ENCODE results near the gene HSH2D. TPM values are rescaled to one million over a fixed set of nuclear protein-coding genes. Genes with fewer than 3 reads are reported as not detected.
A peak's percentile ranks its signal among the peaks of the same experiment; 100 is the strongest.

HSH2D gene
- total and polyA plus RNA-seq, 2 of the 13 experiments (the other 11 are each of a cell fraction or from before 2014, with no cell fraction given): 0.69 to 3.2 TPM

GRCh38 chr19:16206046-16206605 is 62.6 kb downstream of the HSH2D start:
- no peak overlapping the region for H3K4me3 ChIP-seq (replicated peaks in 1 of 3; ENCODE audit: insufficient read depth in 1 of 3, low read depth in 2 of 3, low read length in 3 of 3)
- no peak for FAIRE-seq
- CTCF ChIA-PET (ENCODE audit: low intra/inter-chr PET ratio, low total read pairs): no interaction called here
- peaks cover 28% of the 10 kb centered on the region for H3K4me1 ChIP-seq (ENCODE audit: insufficient read depth, low read length)
- ATAC-seq: no peak
- no peak overlapping the region for H3K9ac ChIP-seq (ENCODE audit: insufficient read depth, low read depth, low read length)
- peak overlapping the region; percentile 29 for H3K27ac ChIP-seq (ENCODE audit: extremely low read length, insufficient read depth, low read length)
- H2AFZ ChIP-seq (ENCODE audit: low read length): no peak overlapping the region
- H3K79me2 ChIP-seq (ENCODE audit: insufficient read depth, low read length): peaks cover under 1% of the 10 kb centered on the region
- 100% methylated on average over 7 of the region's 14 CpGs for WGBS (ENCODE audit: low lambda C conversion rate)
- TF ChIP-seq ZZZ3 (CRISPR knock-in tag; IDR thresholded peaks at IDR 0.05; ENCODE audit: borderline replicate concordance): no peak
- TF ChIP-seq ZSCAN25 (CRISPR knock-in tag; IDR thresholded peaks at IDR 0.05): no peak
- no peak for TF ChIP-seq SALL2 (CRISPR knock-in tag; IDR thresholded peaks at IDR 0.05)
- TF ChIP-seq AGO2 (optimal IDR thresholded peaks at IDR 0.05; ENCODE audit: low read depth, low read length): peak; percentile 0
- peak; percentile 51; the same call in 1 of the 2 replicates for TF ChIP-seq ZNF263 (CRISPR knock-in tag; IDR thresholded peaks at IDR 0.05)
- no peak for TF ChIP-seq ZSCAN20 (CRISPR knock-in tag; IDR thresholded peaks at IDR 0.05; ENCODE audit: borderline replicate concordance)
- no TSS peak for BruUV-seq (replicated peaks)
- no peak for DNase-seq (ENCODE audit: low spot score)
- in situ Hi-C loops (cut with HindIII; ENCODE audit: extremely low pct_ligation_motif_present, low pct_unique_long_range_greater_than_20kb): no loop called here
- POLR2A ChIA-PET: no interaction called here
- H3K36me3 ChIP-seq (replicated peaks in 1 of 2; ENCODE audit: control insufficient read depth in 1 of 2, insufficient read depth in 2 of 2, low read length in 2 of 2): peaks cover 24 to 48% of the 10 kb centered on the region in 2 experiments; a peak in 4 of 5 replicates
- H3K9me3 ChIP-seq (ENCODE audit: low read length): no peaks in the 10 kb centered on the region
- H3K4me2 ChIP-seq (ENCODE audit: low read depth, low read length): no peak overlapping the region
- no peaks in the 10 kb centered on the region for H3K27me3 ChIP-seq (ENCODE audit: control insufficient read depth in 1 of 2, insufficient read depth in 2 of 2, low read length in 2 of 2)
- intact Hi-C loops (cut with micrococcal nuclease; ENCODE audit: unreplicated experiment): no loop called here
- H4K20me1 ChIP-seq (ENCODE audit: insufficient read depth, low read length): no peaks in the 10 kb centered on the region

DNA sequence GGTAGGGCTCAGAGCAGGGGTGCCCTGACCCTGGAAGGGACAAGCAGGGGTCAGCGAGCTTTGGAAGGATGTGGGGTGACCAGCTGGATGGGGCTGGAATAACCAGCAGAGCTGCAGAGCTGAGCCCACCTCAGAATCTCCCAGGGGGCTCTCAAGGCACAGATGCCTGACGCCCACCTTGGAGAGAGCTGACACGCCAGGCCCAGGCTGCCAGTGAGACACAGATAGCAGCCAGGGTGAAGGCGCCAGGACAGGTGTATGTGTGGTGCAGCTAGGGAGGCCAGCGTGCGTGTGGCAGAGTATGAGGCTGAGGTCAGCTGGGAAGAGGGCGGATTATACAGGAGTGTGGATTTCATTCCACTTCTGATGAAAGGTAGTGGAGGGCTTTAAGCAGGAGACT is 63.2 kb downstream of the HSH2D start:
- H3K27ac ChIP-seq (ENCODE audit: extremely low read length, insufficient read depth, low read length): no peak overlapping the region
- 100% methylated on average over 6 of the region's 7 CpGs for WGBS (ENCODE audit: low lambda C conversion rate)
- FAIRE-seq (no peak), DNase-seq (ENCODE audit: low spot score) (no peak), ATAC-seq (no peak)
- no peak overlapping the region for H3K4me3 ChIP-seq (replicated peaks in 1 of 3; ENCODE audit: insufficient read depth in 1 of 3, low read depth in 2 of 3, low read length in 3 of 3)
- TF ChIP-seq, protein P1, sequence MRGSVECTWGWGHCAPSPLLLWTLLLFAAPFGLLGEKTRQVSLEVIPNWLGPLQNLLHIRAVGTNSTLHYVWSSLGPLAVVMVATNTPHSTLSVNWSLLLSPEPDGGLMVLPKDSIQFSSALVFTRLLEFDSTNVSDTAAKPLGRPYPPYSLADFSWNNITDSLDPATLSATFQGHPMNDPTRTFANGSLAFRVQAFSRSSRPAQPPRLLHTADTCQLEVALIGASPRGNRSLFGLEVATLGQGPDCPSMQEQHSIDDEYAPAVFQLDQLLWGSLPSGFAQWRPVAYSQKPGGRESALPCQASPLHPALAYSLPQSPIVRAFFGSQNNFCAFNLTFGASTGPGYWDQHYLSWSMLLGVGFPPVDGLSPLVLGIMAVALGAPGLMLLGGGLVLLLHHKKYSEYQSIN (CRISPR knock-in tag; IDR thresholded peaks at IDR 0.05; ENCODE audit: borderline replicate concordance): no peak
- TF ChIP-seq AGO2 (optimal IDR thresholded peaks at IDR 0.05; ENCODE audit: low read depth, low read length): peak; percentile 72
- intact Hi-C loops (cut with micrococcal nuclease; ENCODE audit: unreplicated experiment) (no loop called here), in situ Hi-C loops (cut with HindIII; ENCODE audit: extremely low pct_ligation_motif_present, low pct_unique_long_range_greater_than_20kb) (no loop called here)
- no peak overlapping the region for H2AFZ ChIP-seq (ENCODE audit: low read length)
- ChIA-PET POLR2A (no interaction called here), CTCF (ENCODE audit: low intra/inter-chr PET ratio, low total read pairs) (no interaction called here)
- peaks cover 24% of the 10 kb centered on the region for H3K4me1 ChIP-seq (ENCODE audit: insufficient read depth, low read length)
- H4K20me1 ChIP-seq (ENCODE audit: insufficient read depth, low read length): no peaks in the 10 kb centered on the region
- peaks cover 24 to 47% of the 10 kb centered on the region in 2 experiments; a peak in 4 of 5 replicates for H3K36me3 ChIP-seq (replicated peaks in 1 of 2; ENCODE audit: control insufficient read depth in 1 of 2, insufficient read depth in 2 of 2, low read length in 2 of 2)
- no peak overlapping the region for H3K4me2 ChIP-seq (ENCODE audit: low read depth, low read length)
- no peak overlapping the region for H3K9ac ChIP-seq (ENCODE audit: insufficient read depth, low read depth, low read length)
- H3K27me3 ChIP-seq (ENCODE audit: control insufficient read depth in 1 of 2, insufficient read depth in 2 of 2, low read length in 2 of 2): no peaks in the 10 kb centered on the region
- no TSS peak for BruUV-seq (replicated peaks)
- H3K9me3 ChIP-seq (ENCODE audit: low read length): no peaks in the 10 kb centered on the region
- H3K79me2 ChIP-seq (ENCODE audit: insufficient read depth, low read length): no peaks in the 10 kb centered on the region
